GM12872 (cell line): Measurements from ENCODE around the gene TRIM17.

Experiments used
- TF ChIP-seq, protein P1 (sequence below): IDR thresholded peaks from 3 replicates; pipeline ENCODE4 v1.5.1; 2011; ENCODE audit warnings: low read depth, mild to moderate bottlenecking, low read length, moderate library complexity; ENCODE audit not compliant: insufficient read depth

Gene TRIM17

GRCh38 chr1:228462560-228462959 lies 45.9 kb upstream of the TRIM17 start:
- TF ChIP-seq, protein P1, sequence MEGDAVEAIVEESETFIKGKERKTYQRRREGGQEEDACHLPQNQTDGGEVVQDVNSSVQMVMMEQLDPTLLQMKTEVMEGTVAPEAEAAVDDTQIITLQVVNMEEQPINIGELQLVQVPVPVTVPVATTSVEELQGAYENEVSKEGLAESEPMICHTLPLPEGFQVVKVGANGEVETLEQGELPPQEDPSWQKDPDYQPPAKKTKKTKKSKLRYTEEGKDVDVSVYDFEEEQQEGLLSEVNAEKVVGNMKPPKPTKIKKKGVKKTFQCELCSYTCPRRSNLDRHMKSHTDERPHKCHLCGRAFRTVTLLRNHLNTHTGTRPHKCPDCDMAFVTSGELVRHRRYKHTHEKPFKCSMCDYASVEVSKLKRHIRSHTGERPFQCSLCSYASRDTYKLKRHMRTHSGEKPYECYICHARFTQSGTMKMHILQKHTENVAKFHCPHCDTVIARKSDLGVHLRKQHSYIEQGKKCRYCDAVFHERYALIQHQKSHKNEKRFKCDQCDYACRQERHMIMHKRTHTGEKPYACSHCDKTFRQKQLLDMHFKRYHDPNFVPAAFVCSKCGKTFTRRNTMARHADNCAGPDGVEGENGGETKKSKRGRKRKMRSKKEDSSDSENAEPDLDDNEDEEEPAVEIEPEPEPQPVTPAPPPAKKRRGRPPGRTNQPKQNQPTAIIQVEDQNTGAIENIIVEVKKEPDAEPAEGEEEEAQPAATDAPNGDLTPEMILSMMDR, result no peak

GRCh38 chr1:228460821-228461220 lies 44.2 kb upstream of the TRIM17 start:
- TF ChIP-seq, protein P1, result no peak

DNA sequence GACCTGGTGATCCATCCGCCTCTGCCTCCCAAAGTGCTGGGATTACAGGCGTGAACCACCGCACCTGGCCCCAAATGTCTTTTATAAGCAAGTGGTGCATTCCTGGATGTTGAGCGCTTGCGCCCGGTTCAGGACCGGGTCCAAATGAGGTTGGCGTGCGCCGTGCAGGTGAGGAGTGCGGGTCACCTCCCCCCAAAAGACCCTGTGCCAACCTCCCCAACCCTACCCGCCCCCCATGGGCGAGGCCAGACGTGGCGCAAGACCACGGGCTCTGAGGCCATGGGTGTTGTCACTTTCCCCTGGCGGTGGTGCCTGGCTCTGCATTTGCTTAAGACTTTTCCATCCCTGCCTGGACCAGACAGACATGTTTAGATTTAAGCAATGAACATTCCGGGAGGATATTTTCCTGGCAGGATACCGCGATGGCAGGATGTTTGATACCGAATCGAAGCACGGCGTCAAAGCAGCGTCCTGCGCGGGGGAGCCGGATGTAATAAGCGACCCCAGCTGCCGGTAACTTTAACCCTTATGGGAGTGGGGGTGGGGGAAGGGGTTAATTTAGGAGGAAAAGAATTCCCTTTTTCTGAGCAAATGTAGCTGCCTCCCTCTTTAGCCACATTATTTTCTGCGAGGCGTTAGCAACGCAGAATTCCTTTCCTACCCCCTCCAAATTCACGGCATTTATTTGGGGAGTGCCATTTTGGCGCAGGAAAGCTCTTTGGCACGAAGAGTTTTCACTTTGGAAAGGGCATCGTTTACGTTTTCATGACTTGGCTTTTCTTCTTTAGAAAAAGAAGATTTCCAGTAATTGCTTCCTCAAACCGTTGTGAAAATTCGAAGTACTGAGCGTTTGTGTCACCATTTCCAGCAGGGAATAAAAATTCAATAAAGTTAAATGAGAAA lies 42.7 kb upstream of the TRIM17 start:
- TF ChIP-seq, protein P1, result peak; percentile 81

DNA sequence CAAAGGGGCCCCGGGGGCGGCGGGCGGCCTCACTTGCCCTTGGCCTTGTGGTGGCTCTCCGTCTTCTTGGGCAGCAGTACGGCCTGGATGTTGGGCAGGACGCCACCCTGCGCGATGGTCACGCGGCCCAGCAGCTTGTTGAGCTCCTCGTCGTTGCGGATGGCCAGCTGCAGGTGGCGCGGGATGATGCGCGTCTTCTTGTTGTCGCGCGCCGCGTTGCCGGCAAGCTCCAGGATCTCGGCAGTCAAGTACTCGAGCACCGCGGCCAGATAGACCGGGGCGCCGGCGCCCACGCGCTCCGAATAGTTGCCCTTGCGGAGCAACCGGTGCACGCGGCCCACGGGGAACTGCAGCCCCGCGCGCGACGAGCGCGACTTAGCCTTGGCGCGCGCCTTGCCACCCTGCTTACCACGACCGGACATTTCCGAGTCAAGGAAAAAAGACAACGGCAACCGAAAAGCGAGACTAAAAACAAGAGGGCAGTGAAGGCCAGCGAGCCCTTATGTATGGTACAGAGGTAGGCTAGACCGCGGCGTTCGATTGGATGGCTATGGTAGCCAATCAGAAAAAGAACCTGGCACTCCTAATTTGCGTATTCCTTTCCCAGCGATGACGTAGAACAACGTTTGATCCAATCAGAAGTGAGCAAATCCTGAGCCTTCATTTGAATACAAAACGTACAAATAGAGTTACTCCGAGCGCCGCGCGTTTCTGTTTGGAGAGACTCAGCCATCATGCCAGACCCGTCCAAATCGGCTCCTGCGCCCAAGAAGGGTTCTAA lies 40.9 kb upstream of the TRIM17 start:
- TF ChIP-seq, protein P1, result peak; percentile 33; the same call in 2 of the 3 replicates

GRCh38 chr1:228457017-228457395 lies 40.3 kb upstream of the TRIM17 start:
- TF ChIP-seq, protein P1, result no peak

GRCh38 chr1:228456252-228457016 lies 39.8 kb upstream of the TRIM17 start:
- TF ChIP-seq, protein P1, result no peak

- TF ChIP-seq, protein P1, result 0 out of 3 replicates have a peak, but pooled peaks have one; percentile 17
Observed at GRCh38 chr1:228455715-228456114, 39.1 kb upstream of the TRIM17 start.
